A549 (cell line): ENCODE data around the gene CSF2. TPM values are rescaled to one million over a fixed set of nuclear protein-coding genes. Genes with fewer than 3 reads are reported as not detected.

Experiments used
- ATAC-seq, 2 experiments: fragments of 200-7000 bp in 1 of 2; fragments of >200 bp in 1 of 2; cut with Nextera tagmentation in 1 of 2; cut with Tn5 transposase in 1 of 2; 3 replicates each; pipeline versions ENCODE4 v1.8.0 to v1.9.1; 2018 to 2020; ENCODE audit warnings: mild to moderate bottlenecking in 1 of 2, moderate library complexity in 1 of 2
- CTCF ChIA-PET: fragments of 300-600 bp; sonication (Branson Sonifier 250); formaldehyde crosslinking; extraction: SDS; loops from one replicate; lab custom pipeline; 2021; ENCODE audit warnings: antibody characterized with exemption, inconsistent platforms; lab: Yijun Ruan, JAX
- POLR2A ChIA-PET: fragments of 350-600 bp; formaldehyde crosslinking; extraction: SDS; loops from one replicate; lab custom pipeline; 2021; ENCODE audit warnings: antibody characterized with exemption, inconsistent platforms; lab: Yijun Ruan, JAX
- DNase-seq, 2 experiments: peaks; one replicate each; pipeline versions ENCODE4 v3.0.0 to v3.0.0-alpha.2; 2011 to 2016; ENCODE audit warnings: low read depth in 1 of 2, low spot score in 1 of 2
- FAIRE-seq: peaks from 2 replicates; lab custom pipeline; 2011; peaks lifted over from hg19 to GRCh38; lab: Jason Lieb, UNC
- H3K27ac ChIP-seq, 2 experiments: fragments of >200 bp; sonication (Bioruptor Twin); formaldehyde crosslinking; 3 replicates each; pipeline ENCODE4 v1.5.1; 2016 to 2017
- H3K4me1 ChIP-seq: fragments of >200 bp; sonication (Bioruptor Twin); formaldehyde crosslinking; 3 replicates; pipeline ENCODE4 v1.6.1; 2016
- H3K4me2 ChIP-seq: fragments of >200 bp; sonication (Bioruptor Twin); formaldehyde crosslinking; 3 replicates; pipeline ENCODE4 v1.6.1; 2016
- H3K4me3 ChIP-seq: fragments of >200 bp; sonication (Bioruptor Twin); formaldehyde crosslinking; 3 replicates; pipeline ENCODE4 v1.5.1; 2016
- H3K9me3 ChIP-seq: fragments of >200 bp; sonication (Bioruptor Twin); formaldehyde crosslinking; 3 replicates; pipeline ENCODE4 v1.6.1; 2016
- ESRRA ChIP-seq: fragments of 150-350 bp; IDR thresholded peaks from 2 replicates; pipeline ENCODE4 v1.6.1; 2014; ENCODE audit warnings: mild to moderate bottlenecking, low read length, borderline replicate concordance
- FOSL2 ChIP-seq, 2 experiments: fragments of 450-650 bp in 1 of 2; fragments of >200 bp in 1 of 2; sonication (Bioruptor Twin) in 1 of 2; formaldehyde crosslinking; IDR thresholded peaks; 2 replicates each; pipeline versions ENCODE4 v1.5.0 to v1.6.1; 2016 to 2020; ENCODE audit warnings: mild to moderate bottlenecking in 1 of 2, moderate library complexity in 1 of 2
- GATA3 ChIP-seq: IDR thresholded peaks from 2 replicates; pipeline ENCODE4 v1.6.1; 2012; ENCODE audit warnings: borderline replicate concordance
- HDAC2 ChIP-seq: fragments of 200-600 bp; sonication (generic); IDR thresholded peaks from 2 replicates; pipeline ENCODE4 v1.6.1; 2016
- HOXB5 ChIP-seq: fragments of 250-450 bp; sonication (Bioruptor Pico); IDR thresholded peaks from 2 replicates; pipeline ENCODE4 v1.5.0; 2020; ENCODE audit warnings: mild to moderate bottlenecking, moderate library complexity
- JUN ChIP-seq, 2 experiments: fragments of >200 bp; sonication (Bioruptor Twin); formaldehyde crosslinking; IDR thresholded peaks; 2 replicates in 1 of 2; 3 replicates in 1 of 2; pipeline ENCODE4 v1.6.1; 2016 to 2017
- KDM5A ChIP-seq: fragments of 200-600 bp; sonication (generic); IDR thresholded peaks from 2 replicates; pipeline ENCODE4 v1.6.1; 2016; ENCODE audit warnings: antibody characterized with exemption, mild to moderate bottlenecking
- MAZ ChIP-seq: fragments of 150-350 bp; IDR thresholded peaks from 2 replicates; pipeline ENCODE4 v1.6.1; 2014; ENCODE audit warnings: antibody characterized with exemption, low read depth, low read length, borderline replicate concordance
- NFE2L2 ChIP-seq: fragments of 150-350 bp; conservative IDR thresholded peaks from 2 replicates; pipeline ENCODE4 v1.6.1; 2014; ENCODE audit warnings: low read length
- NPAS2 ChIP-seq: fragments of 250-450 bp; sonication (Bioruptor Pico); IDR thresholded peaks from 2 replicates; pipeline ENCODE4 v1.8.0; 2022; ENCODE audit warnings: mild to moderate bottlenecking, moderate library complexity, borderline replicate concordance
- NR3C1 ChIP-seq: fragments of >200 bp; sonication (Bioruptor Twin); formaldehyde crosslinking; IDR thresholded peaks from 3 replicates; pipeline ENCODE4 v1.6.1; 2017
- PHF8 ChIP-seq: fragments of 200-600 bp; sonication (generic); IDR thresholded peaks from 2 replicates; pipeline ENCODE4 v1.6.1; 2016; ENCODE audit warnings: low read depth, mild to moderate bottlenecking, antibody characterized with exemption, moderate library complexity, borderline replicate concordance
- POLR2A ChIP-seq: IDR thresholded peaks from 2 replicates; pipeline ENCODE4 v1.6.1; 2012; ENCODE audit warnings: mild to moderate bottlenecking, low read length
- RARB ChIP-seq: fragments of 250-450 bp; sonication (Bioruptor Pico); IDR thresholded peaks from 2 replicates; pipeline ENCODE4 v1.8.0; 2021; ENCODE audit warnings: mild to moderate bottlenecking, moderate library complexity
- RFX5 ChIP-seq: fragments of 450-650 bp; IDR thresholded peaks from 2 replicates; pipeline ENCODE4 v1.7.1; 2014; ENCODE audit warnings: antibody characterized with exemption, mild to moderate bottlenecking, moderate library complexity
- SREBF2 ChIP-seq: fragments of 450-650 bp; IDR thresholded peaks from 2 replicates; pipeline ENCODE4 v1.6.1; 2014; ENCODE audit warnings: mild to moderate bottlenecking, moderate library complexity
- TFCP2L1 ChIP-seq: fragments of 250-450 bp; sonication (Bioruptor Pico); IDR thresholded peaks from 2 replicates; pipeline ENCODE4 v1.5.0; 2021; ENCODE audit warnings: mild to moderate bottlenecking
- ZC3H11A ChIP-seq: fragments of 450-650 bp; IDR thresholded peaks from 2 replicates; pipeline ENCODE4 v1.6.1; 2014; ENCODE audit warnings: antibody characterized with exemption, mild to moderate bottlenecking
- ZFP36 ChIP-seq: fragments of 450-650 bp; IDR thresholded peaks from 2 replicates; pipeline ENCODE4 v1.6.1; 2014; ENCODE audit warnings: borderline replicate concordance; ENCODE audit not compliant: partially characterized antibody
- WGBS: methylation state at CpG from one replicate; pipeline ENCODE4 v1.1.6; 2017; ENCODE audit errors: missing lambda C conversion rate; 5-methylcytosine and 5-hydroxymethylcytosine counted together
- polyA plus RNA-seq, 4 experiments: library from polyadenylated mRNA; depleted of rRNA in 3 of 4; stranded (reverse); fragments of >200 nt; fragmentation: RNase III in 1 of 4; extraction: RNeasy Plus Mini Kit Qiagen cat#74134 plus additional on column Dnase treatment in 1 of 4; gene quantifications; 2 replicates in 3 of 4; 3 replicates in 1 of 4; pipeline ENCODE4 v1.2.3, GENCODE V29; 2011 to 2017
- TF ChIP-seq, protein P1 (sequence below): IDR thresholded peaks from 2 replicates; pipeline ENCODE4 v1.6.1; 2012; ENCODE audit warnings: low read depth, borderline replicate concordance
- TF ChIP-seq, protein P2 (sequence below): fragments of >200 bp; sonication (Bioruptor Twin); formaldehyde crosslinking; IDR thresholded peaks from 3 replicates; pipeline ENCODE4 v1.5.1; 2016
- TF ChIP-seq, protein P3 (sequence below): fragments of 150-350 bp; IDR thresholded peaks from 2 replicates; pipeline ENCODE4 v1.6.1; 2014; ENCODE audit warnings: low read depth, mild to moderate bottlenecking, low read length
- TF ChIP-seq, protein P4 (sequence below): fragments of 250-450 bp; sonication (Bioruptor Pico); IDR thresholded peaks from 2 replicates; pipeline ENCODE4 v1.5.0; 2021; ENCODE audit warnings: mild to moderate bottlenecking, moderate library complexity, borderline replicate concordance
- TF ChIP-seq, protein P5 (sequence below): fragments of 450-650 bp; IDR thresholded peaks from 2 replicates; pipeline ENCODE4 v1.6.1; 2014; ENCODE audit warnings: antibody characterized with exemption

CSF2 gene
- polyA plus RNA-seq, 2 of the 4 experiments (the other 2 are of a cell fraction) = not detected

DNA sequence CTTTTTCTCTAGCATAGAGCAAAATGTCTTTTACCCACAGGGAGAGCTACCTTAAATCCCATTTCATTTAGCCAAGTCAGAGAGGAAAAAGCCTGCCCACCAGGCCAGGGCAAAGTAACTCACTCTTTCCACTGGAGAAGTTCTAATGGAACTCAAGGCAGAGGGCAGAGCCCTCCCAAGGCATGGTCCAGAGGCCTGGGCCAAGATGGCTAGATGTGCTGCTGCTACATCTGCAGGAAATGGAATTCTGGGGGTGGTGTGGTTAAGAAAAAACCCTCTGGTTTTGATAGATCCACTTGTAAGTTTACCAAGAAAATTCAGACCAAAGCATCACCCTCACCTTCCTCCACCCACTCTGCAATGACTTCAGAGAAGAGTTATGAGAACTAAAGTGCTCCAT is 37.3 kb downstream of the CSF2 start:
- Histone ChIP-seq H3K9me3 (no peaks in the 10 kb centered on the region; the same call in 2 of the 3 replicates), H3K4me3 (no peak overlapping the region), H3K4me1 (no peaks in the 10 kb centered on the region), H3K4me2 (no peak overlapping the region), H3K27ac (no peak overlapping the region)
- DNase-seq (no peak), FAIRE-seq (no peak), ATAC-seq (no peak)
- POLR2A ChIA-PET = no interaction called here
- no peak for TF ChIP-seq GATA3
- TF ChIP-seq, protein P1, sequence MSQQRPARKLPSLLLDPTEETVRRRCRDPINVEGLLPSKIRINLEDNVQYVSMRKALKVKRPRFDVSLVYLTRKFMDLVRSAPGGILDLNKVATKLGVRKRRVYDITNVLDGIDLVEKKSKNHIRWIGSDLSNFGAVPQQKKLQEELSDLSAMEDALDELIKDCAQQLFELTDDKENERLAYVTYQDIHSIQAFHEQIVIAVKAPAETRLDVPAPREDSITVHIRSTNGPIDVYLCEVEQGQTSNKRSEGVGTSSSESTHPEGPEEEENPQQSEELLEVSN = no peak
- CTCF ChIA-PET = interaction anchor here (3.0 kb wide), 1 partner anchor 47 kb away, joined by 13 read pairs; no protein-coding TSS in a partner anchor

DNA sequence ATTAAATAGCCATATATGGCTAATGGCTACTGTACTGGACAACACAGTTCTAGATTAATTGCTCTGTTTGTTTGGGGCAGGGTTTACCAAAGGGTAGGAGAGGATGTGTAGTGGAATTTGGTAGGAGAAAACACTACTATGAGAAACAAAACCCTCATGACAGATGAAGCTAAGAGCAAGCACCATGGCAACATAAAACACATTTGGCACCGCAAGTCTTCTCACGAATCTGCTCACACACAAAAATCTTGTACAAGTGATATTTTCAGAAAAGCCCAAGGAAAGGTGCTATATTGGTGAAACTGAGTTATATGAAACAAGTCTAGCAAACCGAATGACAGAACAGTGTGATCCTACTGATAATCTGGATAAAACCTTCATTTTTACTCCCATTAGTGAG is 38.5 kb downstream of the CSF2 start:
- 61% methylated on average over 3 of the region's 3 CpGs for whole genome bisulfite sequencing
- Histone ChIP-seq H3K4me3 (no peak overlapping the region), H3K9me3 (no peaks in the 10 kb centered on the region; the same call in 2 of the 3 replicates), H3K27ac (no peak overlapping the region), H3K4me2 (no peak overlapping the region), H3K4me1 (no peaks in the 10 kb centered on the region)
- ATAC-seq (no peak), FAIRE-seq (no peak), DNase-seq (no peak)
- no peak for TF ChIP-seq HDAC2
- no peak for TF ChIP-seq JUN (IDR thresholded peaks at IDR 0.05)
- TF ChIP-seq ZC3H11A = no peak
- TF ChIP-seq TFCP2L1 (CRISPR knock-in tag) = no peak
- POLR2A ChIA-PET = no interaction called here
- CTCF ChIA-PET = interaction anchor here (1.4 kb wide), 1 partner anchor 10 kb away, joined by 3 read pairs; no protein-coding TSS in a partner anchor

DNA sequence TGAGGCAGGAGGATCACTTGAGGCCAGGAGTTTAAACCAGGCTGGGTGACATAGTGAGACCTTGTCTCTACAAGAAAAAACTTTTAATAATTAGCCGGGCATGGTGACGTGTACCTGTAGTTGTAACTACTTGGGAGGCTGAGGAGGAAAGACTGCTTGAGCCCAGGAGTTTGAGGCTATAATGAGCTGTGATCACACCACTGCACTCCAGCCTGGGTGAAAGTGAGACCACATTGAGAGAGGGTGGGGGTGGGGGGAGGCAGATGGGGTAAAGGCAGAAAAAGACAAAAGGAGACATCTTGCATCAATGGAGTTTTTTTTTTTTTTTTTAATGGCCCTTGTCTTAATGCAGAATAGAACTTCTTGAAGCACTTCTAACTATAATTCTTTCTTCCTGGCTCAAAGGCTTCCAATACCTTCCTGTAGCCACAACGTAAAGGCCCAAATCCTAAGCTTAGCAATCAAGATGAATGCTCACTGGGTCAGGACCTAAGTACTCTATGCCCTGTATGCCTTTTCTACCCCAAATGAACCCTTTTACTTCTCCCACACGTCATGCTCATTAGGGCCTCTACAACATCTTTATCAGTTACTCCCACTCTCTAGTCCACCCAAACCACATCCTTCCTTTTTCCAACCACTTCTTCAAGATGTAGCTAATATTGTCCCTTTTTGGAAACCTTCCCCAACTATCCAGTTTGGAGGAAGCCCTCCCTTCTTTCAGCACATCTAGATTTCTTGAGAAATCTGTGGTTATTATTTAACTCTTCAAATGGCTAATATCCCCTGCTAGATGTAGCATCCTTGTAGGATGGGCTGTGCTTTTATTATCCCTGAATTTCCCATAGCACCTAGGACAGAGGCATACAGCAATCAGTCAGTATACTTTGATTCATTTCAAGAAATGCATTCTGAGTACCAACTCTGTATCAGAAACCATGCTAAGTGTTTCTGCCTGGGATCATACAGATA is 40.8 kb downstream of the CSF2 start:
- no peak for FAIRE-seq
- Histone ChIP-seq H3K27ac (no peak overlapping the region), H3K4me3 (no peak overlapping the region), H3K4me1 (no peaks in the 10 kb centered on the region), H3K4me2 (no peak overlapping the region), H3K9me3 (no peaks in the 10 kb centered on the region)
- WGBS = 61% methylated on average over 4 of the region's 4 CpGs
- no peak for DNase-seq
- CTCF ChIA-PET = interaction anchor here (0.8 to 1.4 kb wide), 3 partner anchors 9 to 19 kb away, joined by 3 to 4 read pairs (median 3); no protein-coding TSS in a partner anchor
- ATAC-seq = no peak
- POLR2A ChIA-PET = no interaction called here
- TF ChIP-seq ESRRA (no peak), JUN (IDR thresholded peaks at IDR 0.05) (no peak), PHF8 (no peak), ZFP36 (no peak), KDM5A (no peak), NR3C1 (no peak), MAZ (no peak)
- TF ChIP-seq, protein P2, sequence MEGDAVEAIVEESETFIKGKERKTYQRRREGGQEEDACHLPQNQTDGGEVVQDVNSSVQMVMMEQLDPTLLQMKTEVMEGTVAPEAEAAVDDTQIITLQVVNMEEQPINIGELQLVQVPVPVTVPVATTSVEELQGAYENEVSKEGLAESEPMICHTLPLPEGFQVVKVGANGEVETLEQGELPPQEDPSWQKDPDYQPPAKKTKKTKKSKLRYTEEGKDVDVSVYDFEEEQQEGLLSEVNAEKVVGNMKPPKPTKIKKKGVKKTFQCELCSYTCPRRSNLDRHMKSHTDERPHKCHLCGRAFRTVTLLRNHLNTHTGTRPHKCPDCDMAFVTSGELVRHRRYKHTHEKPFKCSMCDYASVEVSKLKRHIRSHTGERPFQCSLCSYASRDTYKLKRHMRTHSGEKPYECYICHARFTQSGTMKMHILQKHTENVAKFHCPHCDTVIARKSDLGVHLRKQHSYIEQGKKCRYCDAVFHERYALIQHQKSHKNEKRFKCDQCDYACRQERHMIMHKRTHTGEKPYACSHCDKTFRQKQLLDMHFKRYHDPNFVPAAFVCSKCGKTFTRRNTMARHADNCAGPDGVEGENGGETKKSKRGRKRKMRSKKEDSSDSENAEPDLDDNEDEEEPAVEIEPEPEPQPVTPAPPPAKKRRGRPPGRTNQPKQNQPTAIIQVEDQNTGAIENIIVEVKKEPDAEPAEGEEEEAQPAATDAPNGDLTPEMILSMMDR = no peak
- TF ChIP-seq, protein P3, sequence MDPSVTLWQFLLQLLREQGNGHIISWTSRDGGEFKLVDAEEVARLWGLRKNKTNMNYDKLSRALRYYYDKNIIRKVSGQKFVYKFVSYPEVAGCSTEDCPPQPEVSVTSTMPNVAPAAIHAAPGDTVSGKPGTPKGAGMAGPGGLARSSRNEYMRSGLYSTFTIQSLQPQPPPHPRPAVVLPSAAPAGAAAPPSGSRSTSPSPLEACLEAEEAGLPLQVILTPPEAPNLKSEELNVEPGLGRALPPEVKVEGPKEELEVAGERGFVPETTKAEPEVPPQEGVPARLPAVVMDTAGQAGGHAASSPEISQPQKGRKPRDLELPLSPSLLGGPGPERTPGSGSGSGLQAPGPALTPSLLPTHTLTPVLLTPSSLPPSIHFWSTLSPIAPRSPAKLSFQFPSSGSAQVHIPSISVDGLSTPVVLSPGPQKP = no peak

DNA sequence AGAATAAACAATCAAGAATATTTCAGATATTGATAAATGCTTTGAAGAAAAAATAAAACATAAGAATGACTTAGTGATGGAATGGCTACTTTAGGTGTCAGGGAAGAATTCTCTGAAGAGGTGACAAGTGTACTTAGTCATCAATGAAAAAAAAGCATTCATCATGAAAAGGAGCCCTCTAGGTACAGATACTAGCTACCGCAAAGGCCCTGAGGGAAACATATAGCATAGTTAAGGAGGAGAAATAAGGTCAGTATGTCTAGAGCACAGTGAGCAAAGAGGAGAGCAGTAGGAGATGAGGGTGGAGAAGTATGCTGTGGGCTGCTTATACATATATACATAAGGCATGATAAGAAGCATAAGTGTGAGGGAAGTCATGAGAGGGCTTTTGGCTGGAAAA is 41.8 kb downstream of the CSF2 start:
- FAIRE-seq (no peak), ATAC-seq (no peak)
- POLR2A ChIA-PET = no interaction called here
- no peak for TF ChIP-seq POLR2A
- TF ChIP-seq RFX5 = no peak
- TF ChIP-seq, protein P4, sequence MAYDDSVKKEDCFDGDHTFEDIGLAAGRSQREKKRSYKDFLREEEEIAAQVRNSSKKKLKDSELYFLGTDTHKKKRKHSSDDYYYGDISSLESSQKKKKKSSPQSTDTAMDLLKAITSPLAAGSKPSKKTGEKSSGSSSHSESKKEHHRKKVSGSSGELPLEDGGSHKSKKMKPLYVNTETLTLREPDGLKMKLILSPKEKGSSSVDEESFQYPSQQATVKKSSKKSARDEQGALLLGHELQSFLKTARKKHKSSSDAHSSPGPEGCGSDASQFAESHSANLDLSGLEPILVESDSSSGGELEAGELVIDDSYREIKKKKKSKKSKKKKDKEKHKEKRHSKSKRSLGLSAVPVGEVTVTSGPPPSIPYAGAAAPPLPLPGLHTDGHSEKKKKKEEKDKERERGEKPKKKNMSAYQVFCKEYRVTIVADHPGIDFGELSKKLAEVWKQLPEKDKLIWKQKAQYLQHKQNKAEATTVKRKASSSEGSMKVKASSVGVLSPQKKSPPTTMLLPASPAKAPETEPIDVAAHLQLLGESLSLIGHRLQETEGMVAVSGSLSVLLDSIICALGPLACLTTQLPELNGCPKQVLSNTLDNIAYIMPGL (CRISPR knock-in tag) = no peak
- no peak for TF ChIP-seq NPAS2 (CRISPR knock-in tag)
- TF ChIP-seq SREBF2 = no peak
- TF ChIP-seq, protein P5, sequence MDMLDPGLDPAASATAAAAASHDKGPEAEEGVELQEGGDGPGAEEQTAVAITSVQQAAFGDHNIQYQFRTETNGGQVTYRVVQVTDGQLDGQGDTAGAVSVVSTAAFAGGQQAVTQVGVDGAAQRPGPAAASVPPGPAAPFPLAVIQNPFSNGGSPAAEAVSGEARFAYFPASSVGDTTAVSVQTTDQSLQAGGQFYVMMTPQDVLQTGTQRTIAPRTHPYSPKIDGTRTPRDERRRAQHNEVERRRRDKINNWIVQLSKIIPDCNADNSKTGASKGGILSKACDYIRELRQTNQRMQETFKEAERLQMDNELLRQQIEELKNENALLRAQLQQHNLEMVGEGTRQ = no peak
- TF ChIP-seq NFE2L2 = no peak
- no peak for TF ChIP-seq RARB (CRISPR knock-in tag)
- no peak for TF ChIP-seq HOXB5
- no peak for TF ChIP-seq FOSL2 (IDR thresholded peaks at IDR 0.05)
- no peak for TF ChIP-seq FOSL2 (CRISPR knock-in tag; IDR thresholded peaks at IDR 0.05)

More for the DNA sequence above, 41.8 kb downstream of the CSF2 start:
- H3K27ac ChIP-seq = no peak overlapping the region
- H3K4me2 ChIP-seq = no peak overlapping the region
- DNase-seq = no peak
- no peaks in the 10 kb centered on the region for H3K4me1 ChIP-seq
- H3K9me3 ChIP-seq = no peaks in the 10 kb centered on the region
- CTCF ChIA-PET = interaction anchor here (1.4 kb wide), 2 partner anchors 10 to 50 kb away, joined by 3 to 4 read pairs; no protein-coding TSS in a partner anchor
- WGBS = 91% methylated on average over 1 of the region's 1 CpG
- H3K4me3 ChIP-seq = no peak overlapping the region
